A673 (cell line): ENCODE measurements around the gene CRISP1. TPM values are rescaled to one million over a fixed set of nuclear protein-coding genes. Genes with fewer than 3 reads are reported as not detected.

ENCODE experiments used
- BruUV-seq: library from RNA; stranded (reverse); fragments of 400-500 nt; replicated peaks from 2 replicates; lab custom pipeline; 2021; lab: Mats Ljungman, UMichigan
- CTCF ChIA-PET: fragments of 300-600 bp; sonication (Branson Sonifier 250); formaldehyde crosslinking; loops from one replicate; lab custom pipeline; 2022; ENCODE audit warnings: antibody characterized with exemption; lab: Charles Lee
- POLR2A ChIA-PET: fragments of 300-600 bp; sonication (Branson Sonifier 250); formaldehyde crosslinking; loops from one replicate; lab custom pipeline; 2022; ENCODE audit warnings: antibody characterized with exemption; ENCODE audit not compliant: low non-redundant PET; lab: Charles Lee
- DNase-seq: peaks from one replicate; pipeline ENCODE4 v3.0.0-alpha.2; 2015; ENCODE audit warnings: low spot score
- H3K27ac ChIP-seq: fragments of 200-600 bp; sonication (generic); 2 replicates; pipeline ENCODE4 v1.5.1; 2016; ENCODE audit warnings: mixed run types, low read depth, mild to moderate bottlenecking, mixed read lengths, antibody characterized with exemption, low read length; ENCODE audit not compliant: poor library complexity, severe bottlenecking
- H3K27me3 ChIP-seq: fragments of 200-600 bp; sonication (generic); replicated peaks from 2 replicates; pipeline ENCODE4 v1.6.1; 2017; ENCODE audit warnings: mixed run types, low read depth, mild to moderate bottlenecking, mixed read lengths, antibody characterized with exemption, low read length; ENCODE audit not compliant: insufficient read depth, poor library complexity
- H3K36me3 ChIP-seq: fragments of 200-600 bp; sonication (generic); 2 replicates; pipeline ENCODE4 v1.6.1; 2016; ENCODE audit warnings: mixed run types, mild to moderate bottlenecking, mixed read lengths, antibody characterized with exemption, low read length; ENCODE audit not compliant: insufficient read depth, poor library complexity, severe bottlenecking
- H3K4me1 ChIP-seq: fragments of 200-600 bp; sonication (generic); 2 replicates; pipeline ENCODE4 v1.6.1; 2017; ENCODE audit warnings: mixed run types, mild to moderate bottlenecking, mixed read lengths, antibody characterized with exemption, low read length; ENCODE audit not compliant: insufficient read depth, poor library complexity, severe bottlenecking
- H3K4me3 ChIP-seq: fragments of 200-600 bp; sonication (generic); 2 replicates; pipeline ENCODE4 v1.5.1; 2016; ENCODE audit warnings: low read depth, mixed run types, mild to moderate bottlenecking, mixed read lengths, low read length; ENCODE audit not compliant: poor library complexity, severe bottlenecking
- H3K9me3 ChIP-seq: fragments of 200-600 bp; sonication (generic); 2 replicates; pipeline ENCODE4 v1.6.1; 2016; ENCODE audit warnings: mixed run types, low read depth, mild to moderate bottlenecking, mixed read lengths, antibody characterized with exemption, low read length; ENCODE audit not compliant: poor library complexity, severe bottlenecking
- EZH2 ChIP-seq: fragments of 200-600 bp; sonication (generic); IDR thresholded peaks from 2 replicates; pipeline ENCODE4 v1.6.1; 2017; ENCODE audit warnings: borderline replicate concordance, low read depth, mild to moderate bottlenecking, mixed read lengths, antibody characterized with exemption, low read length; ENCODE audit not compliant: poor library complexity, severe bottlenecking
- intact Hi-C: fragments of 100-400 bp; cut with micrococcal nuclease; formaldehyde crosslinking; loops from one replicate; pipeline ENCODE4 v1.10.0; 2022; ENCODE audit not compliant: unreplicated experiment
- total RNA-seq: library from RNA; stranded (reverse); gene quantifications from 2 replicates; pipeline ENCODE4 v1.2.3, GENCODE V29; 2021
- TF ChIP-seq, protein P1 (sequence below): fragments of 300-800, 200-600 bp; sonication (generic); conservative IDR thresholded peaks from 2 replicates; pipeline ENCODE4 v1.5.1; 2017; ENCODE audit warnings: low read depth, mild to moderate bottlenecking, antibody characterized with exemption, low read length, moderate library complexity, mixed read lengths

Gene CRISP1
- total RNA-seq, 1 experiment from 2014 or later = not detected

- ChIA-PET POLR2A (no interaction called here), CTCF (no interaction called here)
- H3K4me3 ChIP-seq = no peak within 1 kb of the TSS
- no peak within 1 kb of the TSS for H3K27ac ChIP-seq
- intact Hi-C loops = no loop called here
- H3K4me1 ChIP-seq = no peaks in the 10 kb centered on the region
- peak; percentile 9 for DNase-seq
- no TSS peak for BruUV-seq
- H3K36me3 ChIP-seq = no peaks in the 10 kb centered on the region
- TF ChIP-seq EZH2 = no peak
- TF ChIP-seq, protein P1, sequence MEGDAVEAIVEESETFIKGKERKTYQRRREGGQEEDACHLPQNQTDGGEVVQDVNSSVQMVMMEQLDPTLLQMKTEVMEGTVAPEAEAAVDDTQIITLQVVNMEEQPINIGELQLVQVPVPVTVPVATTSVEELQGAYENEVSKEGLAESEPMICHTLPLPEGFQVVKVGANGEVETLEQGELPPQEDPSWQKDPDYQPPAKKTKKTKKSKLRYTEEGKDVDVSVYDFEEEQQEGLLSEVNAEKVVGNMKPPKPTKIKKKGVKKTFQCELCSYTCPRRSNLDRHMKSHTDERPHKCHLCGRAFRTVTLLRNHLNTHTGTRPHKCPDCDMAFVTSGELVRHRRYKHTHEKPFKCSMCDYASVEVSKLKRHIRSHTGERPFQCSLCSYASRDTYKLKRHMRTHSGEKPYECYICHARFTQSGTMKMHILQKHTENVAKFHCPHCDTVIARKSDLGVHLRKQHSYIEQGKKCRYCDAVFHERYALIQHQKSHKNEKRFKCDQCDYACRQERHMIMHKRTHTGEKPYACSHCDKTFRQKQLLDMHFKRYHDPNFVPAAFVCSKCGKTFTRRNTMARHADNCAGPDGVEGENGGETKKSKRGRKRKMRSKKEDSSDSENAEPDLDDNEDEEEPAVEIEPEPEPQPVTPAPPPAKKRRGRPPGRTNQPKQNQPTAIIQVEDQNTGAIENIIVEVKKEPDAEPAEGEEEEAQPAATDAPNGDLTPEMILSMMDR = no peak
- no peaks in the 10 kb centered on the region for H3K9me3 ChIP-seq
- no peaks in the 10 kb centered on the region for H3K27me3 ChIP-seq
These were observed 79.2 kb downstream of the CRISP1 start, which contains the start of gene PGK2 for GRCh38 chr6:49787176-49787575. Gene PGK2 (minus strand): TSS chr6:49787285. CDS start chr6:49787187, 98 bp downstream.

DNA sequence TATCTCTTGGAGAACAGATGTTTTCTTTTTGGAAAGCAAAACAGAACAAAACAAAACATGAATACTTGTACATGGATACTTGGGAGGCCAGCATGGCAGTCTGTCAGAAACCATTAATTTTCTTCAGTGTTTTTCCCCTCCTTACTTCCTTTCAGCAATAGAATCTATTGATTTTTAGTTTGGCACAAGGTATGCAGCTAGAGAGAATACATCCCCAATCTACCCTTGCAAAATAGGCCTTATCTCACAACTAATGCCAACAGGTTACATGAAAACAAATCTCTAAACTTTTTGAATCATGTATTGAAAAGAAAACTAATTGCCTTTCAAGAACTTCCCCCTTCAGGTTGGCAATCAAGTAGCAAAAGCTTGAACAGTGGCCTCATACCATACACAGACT is 82.1 kb downstream of the CRISP1 start:
- no TSS peak for BruUV-seq
- no peak for DNase-seq
- Histone ChIP-seq H3K27ac (no peak overlapping the region), H3K4me1 (no peaks in the 10 kb centered on the region), H3K36me3 (no peaks in the 10 kb centered on the region), H3K27me3 (no peaks in the 10 kb centered on the region), H3K4me3 (no peak overlapping the region), H3K9me3 (no peaks in the 10 kb centered on the region)
- intact Hi-C loops = no loop called here
- CTCF ChIA-PET = no interaction called here
- POLR2A ChIA-PET = no interaction called here
- TF ChIP-seq, protein P1 = no peak
- TF ChIP-seq EZH2 = no peak

Other genes with a start within 250 kb of the CRISP1 start
- not detected in 2 replicates for gene RHAG, start 229.7 kb downstream of the CRISP1 start, total RNA-seq
- gene CRISP2, start 153.0 kb downstream of the CRISP1 start, total RNA-seq = not detected in 2 replicates
- gene CRISP3, start 122.1 kb downstream of the CRISP1 start, total RNA-seq = not detected in 2 replicates
- gene PGK2, start 79.2 kb downstream of the CRISP1 start, total RNA-seq = not detected in 2 replicates
- gene DEFB114, start 97.6 kb upstream of the CRISP1 start, total RNA-seq = not detected in 2 replicates
- not detected in 2 replicates for gene DEFB113, start 103.1 kb upstream of the CRISP1 start, total RNA-seq
- not detected in 2 replicates for gene DEFB110, start 155.5 kb upstream of the CRISP1 start, total RNA-seq
- gene DEFB112, start 183.4 kb upstream of the CRISP1 start, total RNA-seq = not detected in 2 replicates